Thyroid gland (tissue), 4 donors: Measurements from ENCODE around the gene EXOC3L1.
A peak's percentile ranks its signal among the peaks of the same experiment; 100 is the strongest.

Experiments
- CTCF ChIP-seq, 6 experiments: fragments of 200-600 bp in 3 of 6; fragments of 450-650 bp in 3 of 6; sonication (generic) in 3 of 6; IDR thresholded peaks; one replicate each; pipeline ENCODE4 v1.5.1; 2016 to 2019; ENCODE audit warnings: antibody characterized with exemption in 6 of 6, mild to moderate bottlenecking in 2 of 6, inconsistent platforms in 1 of 6, moderate library complexity in 1 of 6
- POLR2A ChIP-seq, 2 donors: fragments of 450-650 bp; IDR thresholded peaks; one replicate each; pipeline ENCODE4 v1.6.1; 2017; ENCODE audit warnings: antibody characterized with exemption in 2 of 2, mild to moderate bottlenecking in 2 of 2, moderate library complexity in 1 of 2

DNA sequence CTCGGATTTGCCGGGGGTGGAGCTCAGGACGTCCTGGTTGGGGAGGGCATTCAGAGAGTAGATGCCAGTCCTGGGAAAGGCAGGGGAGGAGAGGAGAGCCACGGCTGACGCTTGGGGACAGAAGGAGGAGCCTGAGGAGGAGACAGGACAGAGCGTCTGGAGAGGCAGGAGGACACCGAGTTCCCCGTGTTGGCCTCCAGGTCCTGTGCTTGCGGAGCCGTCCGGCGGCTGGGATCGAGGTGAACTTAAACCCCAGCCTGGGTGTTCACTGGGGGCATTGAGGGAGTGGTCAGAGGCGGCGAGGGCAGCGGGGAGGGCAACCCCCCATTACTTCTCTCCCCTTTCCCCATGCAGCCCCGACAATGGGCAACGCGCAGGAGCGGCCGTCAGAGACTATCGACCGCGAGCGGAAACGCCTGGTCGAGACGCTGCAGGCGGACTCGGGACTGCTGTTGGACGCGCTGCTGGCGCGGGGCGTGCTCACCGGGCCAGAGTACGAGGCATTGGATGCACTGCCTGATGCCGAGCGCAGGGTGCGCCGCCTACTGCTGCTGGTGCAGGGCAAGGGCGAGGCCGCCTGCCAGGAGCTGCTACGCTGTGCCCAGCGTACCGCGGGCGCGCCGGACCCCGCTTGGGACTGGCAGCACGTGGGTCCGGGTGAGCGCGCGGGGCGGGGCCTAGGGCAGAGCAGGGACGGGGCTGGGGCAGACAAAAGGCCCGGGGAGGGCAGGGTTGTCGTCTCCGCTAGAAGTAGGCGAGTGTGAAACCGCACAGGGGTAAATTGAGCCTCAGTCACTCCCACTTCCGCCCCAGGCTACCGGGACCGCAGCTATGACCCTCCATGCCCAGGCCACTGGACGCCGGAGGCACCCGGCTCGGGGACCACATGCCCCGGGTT lies 15.9 kb downstream of the EXOC3L1 start:
- peak in 2 of 6 experiments; percentile 38 to 44 for TF ChIP-seq CTCF (IDR thresholded peaks at IDR 0.05)
- TF ChIP-seq POLR2A (IDR thresholded peaks at IDR 0.05) = peak; percentile 27 to 82
